HG03108 (cell line): ENCODE measurements around the gene SOBP.

Experiments used
- ATAC-seq: cut with Tn5 transposase; IDR thresholded peaks from one replicate; pipeline ENCODE4 v1.9.1; 2021; ENCODE audit warnings: moderate library complexity; ENCODE audit not compliant: unreplicated experiment

The SOBP gene

DNA sequence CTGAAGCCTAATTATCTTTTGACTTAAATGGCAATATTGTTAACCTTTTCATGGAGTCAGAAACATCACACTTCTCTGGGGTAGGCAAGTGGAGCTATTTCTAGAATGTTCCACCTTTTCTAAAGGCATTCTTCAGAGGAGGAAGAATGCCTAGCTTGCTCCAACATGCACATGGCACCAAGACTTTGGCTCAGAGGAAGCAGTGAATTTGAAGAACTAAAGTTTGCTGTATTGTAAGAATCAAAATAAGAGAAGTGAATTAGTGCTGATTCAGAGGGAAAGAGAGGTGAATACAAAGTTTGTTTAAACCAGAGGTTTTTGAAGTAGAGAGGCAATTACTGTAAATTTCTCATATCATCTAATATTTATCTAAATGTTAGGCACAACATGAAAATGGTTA is 92.2 kb downstream of the SOBP start:
- ATAC-seq, result no peak

DNA sequence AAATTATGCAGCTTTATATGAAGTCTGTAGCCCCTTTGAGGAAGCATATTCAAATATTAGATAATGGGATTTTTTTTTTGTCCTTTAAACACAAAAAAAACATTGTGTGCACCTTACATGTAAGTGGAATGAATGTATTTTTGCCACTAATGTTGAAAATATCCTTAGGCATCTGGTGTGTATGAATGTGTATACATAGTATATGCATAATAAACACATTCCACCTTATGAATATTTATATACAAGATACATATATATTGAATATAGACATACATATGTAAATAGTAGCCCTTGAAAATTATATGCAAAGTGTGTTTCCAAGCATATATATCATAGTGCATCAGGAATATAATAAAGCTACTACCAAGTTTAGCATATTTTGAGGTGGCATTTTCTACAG is 94.8 kb downstream of the SOBP start:
- no peak for ATAC-seq

DNA sequence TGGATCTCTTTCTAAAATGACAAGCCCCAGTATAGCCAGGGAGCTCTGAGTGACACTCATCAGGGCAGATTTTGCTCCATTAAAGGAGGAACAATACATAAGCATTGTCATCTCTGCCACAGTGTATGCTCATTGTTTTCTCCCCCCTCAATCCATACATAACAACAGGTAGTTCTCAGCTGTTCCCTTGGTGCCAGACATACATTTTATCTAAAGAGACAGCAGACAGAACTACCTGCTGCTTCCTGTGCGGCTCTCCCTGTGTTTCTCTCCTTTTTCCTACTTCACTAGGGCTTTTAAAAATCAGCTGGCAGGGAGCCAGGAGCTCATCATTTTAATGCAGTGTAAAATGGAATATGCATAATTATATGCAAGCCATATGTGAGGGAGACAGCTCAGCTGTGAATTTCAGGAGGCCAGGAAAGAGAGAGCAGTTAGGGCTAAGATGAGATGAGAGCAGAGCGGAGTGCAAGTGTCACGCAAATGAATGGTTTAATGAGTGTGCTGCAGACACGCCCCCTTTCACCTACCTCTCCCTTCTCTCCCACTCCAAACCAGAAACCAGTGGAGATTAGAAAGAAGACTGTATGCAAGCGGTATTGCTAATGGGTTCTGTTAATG is 96.0 kb downstream of the SOBP start:
- ATAC-seq, result no peak

DNA sequence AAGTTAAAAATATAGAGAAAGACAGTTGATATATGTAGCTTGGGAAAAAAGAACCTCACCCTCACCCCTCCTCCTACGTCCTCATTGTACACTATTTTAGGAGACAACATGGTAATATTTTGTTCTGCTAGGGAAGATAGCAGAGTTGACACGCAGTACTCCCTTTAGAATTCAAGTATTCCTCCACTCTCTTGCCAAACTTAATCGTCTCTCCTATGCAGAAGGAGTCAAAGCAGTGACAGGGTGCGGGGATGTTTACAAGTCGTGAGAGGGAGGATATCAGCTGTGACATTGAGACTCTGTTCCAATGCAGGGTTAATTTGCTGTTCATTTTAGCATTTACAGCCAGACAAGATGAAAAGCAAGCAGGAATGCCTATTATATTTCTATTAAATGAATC is 97.5 kb downstream of the SOBP start:
- no peak for ATAC-seq

DNA sequence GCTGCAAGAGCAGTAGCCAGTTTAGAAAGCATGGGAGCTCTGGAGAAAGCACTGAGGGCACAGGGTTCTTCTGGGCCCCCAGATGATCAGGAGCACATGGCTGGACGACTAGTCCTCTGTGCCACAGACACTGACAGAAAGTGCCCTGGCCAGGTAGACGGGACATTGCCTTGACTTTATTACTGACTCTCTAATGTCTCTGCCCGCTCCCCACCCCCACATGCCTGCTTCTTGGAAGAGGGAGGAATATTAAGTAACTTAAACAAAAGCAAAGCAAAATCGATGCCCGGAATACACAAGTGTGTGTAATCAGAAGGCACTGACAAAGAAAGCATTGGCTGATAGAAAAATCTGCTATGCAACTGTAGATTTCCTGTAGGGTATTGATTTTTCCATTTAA is 99.3 kb downstream of the SOBP start:
- no peak for ATAC-seq

DNA sequence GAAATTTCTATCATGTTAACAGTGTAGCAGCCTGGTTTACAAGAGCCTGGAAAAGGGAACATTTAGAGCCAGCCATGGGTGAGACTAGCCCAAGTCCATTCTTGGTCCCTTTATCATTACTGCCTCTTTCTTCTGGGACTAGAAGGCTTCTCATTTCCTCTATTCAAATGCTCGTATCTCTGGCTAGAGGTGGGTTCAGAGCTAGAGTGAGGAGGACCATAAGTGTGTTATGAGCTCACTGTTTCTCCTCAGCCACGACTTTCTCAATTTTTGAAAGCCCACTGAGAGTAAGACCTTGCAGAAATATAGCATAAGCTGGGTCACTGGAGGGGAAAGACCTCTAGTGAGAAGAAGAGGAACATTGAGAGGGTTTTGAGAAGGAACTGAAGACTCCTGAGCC is 100.0 kb downstream of the SOBP start:
- no peak for ATAC-seq

DNA sequence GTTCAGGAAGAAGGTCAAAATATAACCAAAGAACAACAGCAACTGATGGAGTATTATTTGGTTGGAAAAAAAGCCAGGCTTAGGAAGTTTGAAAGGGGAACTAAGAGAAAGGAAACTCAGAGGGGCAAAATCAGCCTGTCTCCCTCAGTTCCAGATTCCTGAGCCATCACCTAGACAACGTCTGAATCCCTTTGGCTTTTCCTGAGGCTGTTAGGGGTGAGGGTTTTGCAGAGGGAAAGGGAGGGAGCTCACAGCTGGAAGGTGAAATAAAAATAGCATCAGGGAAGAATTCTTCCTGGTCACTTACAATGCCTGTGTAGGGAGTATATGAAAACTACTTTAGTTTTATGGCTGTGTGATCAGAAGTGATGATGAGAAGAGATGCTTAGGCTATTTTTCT is 100.5 kb downstream of the SOBP start:
- ATAC-seq, result no peak

DNA sequence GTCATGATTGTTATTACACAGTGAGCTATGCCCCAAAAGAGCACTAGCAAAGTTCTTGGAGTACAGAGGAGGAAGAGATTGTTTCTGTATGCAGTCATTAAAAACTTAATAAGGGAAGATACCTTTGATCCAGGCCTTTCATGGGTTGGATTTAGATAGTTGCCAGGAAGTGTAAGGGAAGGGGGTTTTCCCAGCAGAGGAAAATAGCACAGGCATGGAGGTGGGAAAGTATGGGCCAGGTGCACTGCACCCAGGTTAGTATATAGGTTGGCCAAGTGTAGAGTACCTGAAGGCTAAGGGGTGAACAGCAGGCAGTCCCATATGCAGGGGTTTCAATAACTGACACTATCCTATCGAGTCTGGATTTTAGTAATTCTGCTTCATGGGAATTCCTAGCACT is 101.4 kb downstream of the SOBP start:
- ATAC-seq, result no peak

DNA sequence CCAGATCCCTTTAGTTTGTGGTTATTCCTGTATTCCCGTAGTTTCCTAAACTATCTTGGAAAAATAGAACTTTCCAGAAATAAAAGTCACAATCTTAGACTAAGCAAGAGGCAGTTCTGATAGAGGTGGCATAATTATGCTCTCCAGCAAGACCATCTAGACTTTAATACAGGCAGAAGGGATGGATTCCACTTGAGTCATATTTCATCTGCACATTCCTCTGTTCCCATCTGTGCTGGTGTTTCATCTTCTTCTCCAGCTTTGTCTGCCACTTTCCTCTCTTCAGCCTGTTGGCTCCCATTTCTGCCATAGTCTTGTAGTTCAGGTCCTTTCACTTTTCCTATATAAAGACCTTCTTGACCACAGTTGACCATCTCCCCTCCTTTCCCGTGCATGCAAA is 102.9 kb downstream of the SOBP start:
- ATAC-seq, result no peak

DNA sequence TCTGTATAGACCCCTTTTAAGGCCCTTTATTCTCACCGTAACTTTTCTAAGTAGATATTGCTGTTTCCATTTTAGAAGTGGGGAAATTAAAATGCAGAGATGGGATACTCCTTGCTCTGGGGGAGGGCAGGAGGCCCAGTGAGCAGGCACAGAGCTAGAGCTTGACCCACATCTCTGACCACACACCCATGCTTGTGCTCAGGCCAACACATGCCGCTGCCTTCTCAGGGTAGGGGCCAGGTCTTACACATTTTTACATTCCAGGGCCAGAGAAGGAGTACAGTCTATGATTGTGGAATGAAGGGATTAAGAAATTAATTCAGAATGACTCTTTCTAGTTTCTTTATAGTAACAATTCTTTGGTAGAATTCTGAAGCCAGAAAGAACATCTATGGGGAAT is 104.8 kb downstream of the SOBP start:
- no peak for ATAC-seq

DNA sequence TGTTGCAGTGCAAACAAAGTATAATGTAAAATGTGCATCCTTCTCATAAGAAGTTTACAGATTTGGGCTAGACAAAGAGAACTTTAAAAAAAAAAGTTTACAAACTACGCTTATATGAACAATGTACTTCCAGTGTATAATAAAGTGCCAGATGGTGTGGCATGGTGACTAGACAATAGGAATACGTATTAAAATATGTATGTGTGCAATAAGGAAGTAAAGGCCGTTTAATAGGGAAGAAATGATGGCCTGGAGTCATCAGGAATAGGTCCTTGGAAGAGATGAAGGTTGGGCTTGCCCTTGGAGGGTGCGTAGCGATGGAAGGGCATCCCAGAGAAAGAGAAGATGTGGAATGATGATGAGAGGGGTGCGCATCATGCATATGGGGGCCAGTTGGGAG is 108.2 kb downstream of the SOBP start:
- ATAC-seq, result no peak

DNA sequence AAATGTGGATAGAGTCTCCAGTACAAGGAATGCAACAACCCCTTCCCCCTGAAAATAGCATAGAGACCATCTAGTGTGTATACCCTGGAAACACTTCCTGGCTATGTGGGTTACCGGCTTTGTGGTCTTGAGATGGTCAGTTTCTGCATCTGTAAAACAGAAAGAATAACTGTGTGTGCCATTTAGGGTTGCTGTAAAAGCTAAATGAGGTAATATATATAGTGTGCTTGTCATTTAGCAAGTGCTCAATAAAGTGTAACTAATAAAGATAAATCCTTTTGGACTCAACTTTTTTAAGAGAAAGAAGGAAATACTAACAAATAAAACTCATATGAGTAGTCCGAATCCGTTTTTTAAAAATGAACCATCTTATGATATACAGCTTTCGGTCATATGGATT is 109.1 kb downstream of the SOBP start:
- ATAC-seq, result no peak

DNA sequence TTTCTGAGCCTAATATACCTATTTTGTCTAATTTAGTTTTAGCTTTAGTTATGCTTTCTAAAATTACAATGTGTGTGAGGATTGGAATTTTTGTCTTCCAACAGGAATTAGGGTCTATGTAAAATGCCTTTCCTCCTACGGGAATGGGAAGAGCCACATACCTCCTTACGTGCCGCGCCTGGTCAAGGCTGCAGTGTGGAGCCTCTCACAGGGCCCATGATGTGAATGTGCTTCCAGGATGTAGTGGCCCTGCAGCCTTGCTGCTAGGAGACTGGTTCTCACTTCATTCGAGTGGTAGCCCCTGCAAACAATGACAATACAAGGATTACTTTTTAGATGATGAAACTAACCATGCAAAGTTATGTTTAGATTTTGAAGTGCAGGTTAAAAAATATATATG is 110.2 kb downstream of the SOBP start:
- no peak for ATAC-seq

DNA sequence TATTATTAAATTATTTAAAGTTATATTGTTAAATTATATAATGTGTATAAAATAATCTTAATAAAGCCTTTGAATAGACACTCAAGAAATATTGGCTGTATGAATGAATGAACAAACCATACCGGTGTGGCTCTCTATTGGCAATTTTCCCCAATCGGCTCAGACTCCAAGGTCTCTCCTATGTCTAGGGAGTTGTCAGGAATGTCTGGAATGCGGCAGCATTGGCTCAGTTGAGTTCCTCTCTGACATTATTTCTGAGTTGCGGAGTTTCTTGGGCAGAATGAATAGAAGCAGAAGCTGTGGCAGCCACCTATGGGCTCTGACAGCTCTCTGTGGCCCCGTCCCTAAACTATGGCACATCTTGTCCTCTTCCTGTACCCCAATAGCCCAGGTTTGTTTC is 111.0 kb downstream of the SOBP start:
- no peak for ATAC-seq

DNA sequence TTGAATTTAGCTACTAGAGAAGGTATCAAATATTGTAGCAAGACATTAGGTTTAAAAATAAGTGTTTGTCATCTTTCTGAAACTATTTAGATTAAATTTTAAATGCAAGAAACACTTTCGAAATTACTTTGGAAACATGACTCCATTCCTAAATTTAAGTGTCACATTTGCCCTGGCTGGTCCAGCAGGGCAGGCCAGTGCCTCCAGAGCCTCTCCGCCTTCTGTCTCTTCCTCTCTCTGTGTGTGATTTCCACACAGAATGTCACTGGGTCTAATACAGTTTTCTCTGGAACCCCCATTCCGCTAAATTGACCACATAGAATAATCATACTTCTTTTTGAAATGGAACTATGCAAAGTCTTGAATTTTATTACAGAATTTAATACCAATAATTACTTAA is 111.5 kb downstream of the SOBP start:
- ATAC-seq, result no peak

DNA sequence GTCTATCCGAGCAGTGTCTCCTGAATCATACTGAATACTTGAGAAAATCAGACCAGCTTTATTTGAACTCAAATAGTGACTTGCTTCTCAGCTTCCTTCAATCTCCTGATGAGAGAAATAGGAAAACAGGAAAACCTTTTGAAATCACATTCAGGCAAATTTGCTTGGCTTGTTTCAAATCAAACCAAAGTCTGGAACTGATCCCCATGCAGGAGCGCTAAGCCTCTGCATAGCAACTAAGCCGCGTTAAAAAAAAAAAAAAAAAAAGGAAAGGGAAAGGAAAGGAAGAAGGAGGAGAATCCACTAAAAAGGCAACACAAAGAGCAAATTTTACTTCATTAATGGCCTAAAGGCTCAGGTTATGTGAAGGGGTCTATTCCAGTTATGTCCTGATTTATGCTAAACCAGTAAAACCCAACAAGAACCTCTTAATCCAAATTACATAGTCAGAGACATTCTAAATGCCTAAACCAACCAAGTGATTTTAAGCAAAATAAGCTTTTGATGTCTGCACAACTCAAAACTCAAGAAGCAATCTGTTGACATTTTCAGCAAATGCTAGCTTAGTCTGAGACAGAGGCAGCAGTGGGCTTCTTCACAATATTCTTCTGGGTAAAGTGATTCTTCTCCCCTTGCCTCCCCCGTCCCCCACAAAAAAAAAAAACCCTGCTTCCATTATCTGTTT is 112.5 kb downstream of the SOBP start:
- ATAC-seq, result no peak

DNA sequence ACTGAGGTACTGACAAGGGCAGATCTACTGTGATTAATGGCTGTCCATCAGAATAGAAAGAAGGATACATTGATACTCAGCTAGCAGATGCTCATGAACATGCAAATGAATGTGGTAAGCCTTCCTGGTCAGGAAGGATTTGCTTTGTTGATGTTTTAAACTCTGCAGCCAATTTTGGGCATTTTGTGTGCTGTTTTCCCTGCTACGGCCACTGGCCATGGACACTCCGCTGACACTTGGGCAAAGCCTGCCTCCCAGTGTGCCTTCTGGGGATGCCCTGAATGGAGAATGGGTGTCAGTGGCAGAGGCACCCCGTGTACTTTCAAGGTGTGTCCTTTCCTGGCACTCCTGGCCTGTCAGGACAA is 113.1 kb downstream of the SOBP start:
- no peak for ATAC-seq

DNA sequence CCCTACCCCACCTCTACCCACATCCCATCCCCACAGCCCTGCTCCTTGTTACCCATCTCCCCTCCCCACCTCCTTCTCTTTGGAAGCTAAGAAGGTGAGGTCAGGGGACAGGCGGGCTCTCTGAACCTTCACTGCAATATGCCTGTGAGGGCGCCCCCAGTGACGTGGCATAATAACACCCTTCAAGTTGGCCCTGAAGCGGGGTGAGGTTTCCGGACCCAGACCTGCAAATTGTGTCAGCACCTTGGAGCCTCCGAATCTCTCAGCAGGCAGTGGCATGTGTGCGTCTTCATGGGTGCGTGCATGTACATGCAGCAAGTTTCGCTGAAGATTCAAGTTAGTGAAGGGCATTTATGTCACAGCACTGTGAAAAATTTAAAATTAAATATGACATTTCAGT is 114.6 kb downstream of the SOBP start:
- ATAC-seq, result no peak

DNA sequence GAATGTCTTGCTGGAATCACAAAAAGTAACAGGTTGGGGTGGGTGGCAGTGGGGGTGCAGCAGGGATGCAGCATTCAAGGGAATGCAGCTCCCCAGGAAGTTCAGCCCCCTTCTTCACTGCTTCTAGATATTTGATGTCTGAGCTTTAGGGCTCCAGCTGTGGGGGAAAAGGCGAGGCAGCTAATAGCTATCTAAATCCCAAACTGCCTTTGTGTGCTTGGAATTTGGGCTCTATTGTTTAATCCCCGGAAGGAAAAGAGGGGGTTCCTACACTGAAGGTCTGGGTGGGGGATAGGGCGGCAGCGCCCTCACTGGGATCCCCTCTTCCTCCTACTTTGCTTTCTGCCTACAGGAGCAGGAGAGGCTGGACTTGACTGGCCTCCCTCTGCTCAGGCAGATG is 116.5 kb downstream of the SOBP start:
- no peak for ATAC-seq

DNA sequence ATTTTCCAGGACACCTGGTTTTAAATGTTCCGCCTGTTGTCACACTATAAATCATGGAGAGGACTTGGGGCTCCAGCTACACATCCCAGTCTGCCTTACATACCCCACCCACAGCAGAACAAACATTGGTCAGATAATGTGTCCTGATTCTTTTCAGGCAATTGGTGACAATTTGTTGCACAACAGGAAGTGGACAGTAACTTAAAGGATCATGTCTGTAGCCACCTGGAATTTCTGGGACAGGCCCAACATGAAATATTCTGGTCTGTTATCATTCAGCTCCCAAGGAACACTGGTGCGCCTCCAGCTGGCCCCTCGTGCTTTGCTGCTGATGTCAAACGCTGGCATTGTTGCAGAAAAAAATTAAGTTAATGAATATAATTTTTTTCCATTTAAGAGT is 117.2 kb downstream of the SOBP start:
- ATAC-seq, result no peak

DNA sequence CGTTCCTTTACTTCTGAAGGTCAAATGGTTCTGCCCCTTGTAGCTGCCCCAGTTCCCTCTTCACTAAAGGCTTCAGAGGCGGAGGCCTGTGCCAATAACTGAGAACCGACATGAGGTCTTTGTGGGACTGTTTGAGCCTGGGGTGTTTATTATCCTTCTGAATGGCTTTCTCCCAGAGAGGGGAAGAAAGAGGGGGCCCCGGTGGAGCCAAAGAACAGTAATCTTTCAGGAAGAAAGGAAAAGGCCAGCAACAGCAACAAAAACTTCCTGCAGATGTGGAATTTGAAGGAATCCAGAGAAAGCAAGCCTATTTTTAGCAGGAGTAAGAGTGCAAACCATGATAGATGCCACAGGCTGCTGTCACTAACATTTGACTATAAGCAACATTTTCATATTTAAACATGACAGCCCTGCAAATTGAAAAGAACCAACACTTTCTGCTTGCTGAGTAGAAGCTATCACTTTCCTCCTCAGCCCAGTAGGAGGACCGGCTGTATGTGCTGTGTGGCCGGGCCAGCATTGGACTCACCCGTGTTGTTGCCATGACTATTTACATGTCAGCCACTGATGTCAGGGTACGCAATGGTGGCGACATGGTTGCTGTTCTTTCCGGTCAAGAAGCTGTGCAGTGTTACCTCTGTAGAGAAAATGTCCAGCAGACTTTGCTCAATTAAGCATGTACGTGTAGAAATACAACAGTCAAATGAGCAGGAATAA is 121.3 kb downstream of the SOBP start:
- ATAC-seq, result no peak

DNA sequence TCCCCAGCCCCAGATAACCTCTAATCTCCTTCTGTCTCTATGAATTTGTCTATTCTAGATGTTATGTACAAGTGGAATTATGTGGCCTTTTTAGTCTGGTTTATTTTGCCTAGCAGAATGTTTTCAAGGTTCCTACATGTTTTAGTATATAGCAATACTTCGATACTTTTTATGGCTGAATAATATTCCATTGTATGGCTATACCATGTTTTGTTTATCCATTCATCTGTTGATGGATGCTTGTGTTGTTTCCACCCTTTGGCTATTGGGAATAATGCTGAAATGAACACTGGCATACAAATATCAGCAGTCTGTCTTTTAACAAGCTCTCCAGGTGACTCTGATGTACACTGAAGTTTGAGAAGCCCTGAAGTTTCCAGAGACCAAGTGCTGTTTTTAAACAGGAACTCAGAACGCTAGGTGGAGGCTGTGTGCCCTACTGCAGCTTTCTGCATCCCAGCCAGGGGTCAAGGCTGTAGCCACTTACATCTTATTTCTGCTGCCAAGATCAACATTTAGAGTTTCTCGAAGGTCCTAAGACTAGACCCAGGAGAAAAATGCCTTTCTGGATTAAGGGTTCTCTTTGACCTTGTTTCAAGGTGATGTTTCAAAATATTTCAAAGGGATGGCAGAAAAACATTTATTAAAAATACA is 123.0 kb downstream of the SOBP start:
- no peak for ATAC-seq
